Brain microvascular endothelial cell (primary cell): Measurements from ENCODE around the gene DGCR8.

Experiments
- DNase-seq: peaks from one replicate; pipeline ENCODE4 v3.0.0-alpha.2; 2020
- H3K27ac ChIP-seq: fragments of 250-450 bp; sonication (Bioruptor Pico); 2 replicates; pipeline ENCODE4 v1.5.1; 2020; ENCODE audit warnings: mild to moderate bottlenecking, moderate library complexity
- H3K27me3 ChIP-seq: fragments of 250-450 bp; sonication (Bioruptor Pico); replicated peaks from 2 replicates; pipeline ENCODE4 v1.5.1; 2020; ENCODE audit warnings: mild to moderate bottlenecking
- H3K36me3 ChIP-seq: fragments of 250-450 bp; sonication (Bioruptor Pico); replicated peaks from 2 replicates; pipeline ENCODE4 v1.5.1; 2020; ENCODE audit warnings: mild to moderate bottlenecking
- H3K4me3 ChIP-seq: 2 replicates; pipeline ENCODE4 v1.5.1; 2011; ENCODE audit warnings: low read depth, mild to moderate bottlenecking, control low read depth, low read length, moderate library complexity
- CTCF ChIP-seq: IDR thresholded peaks from 2 replicates; pipeline ENCODE4 v1.5.1; 2011; ENCODE audit warnings: low read depth, mild to moderate bottlenecking, moderate library complexity, low read length, control low read depth, inconsistent platforms; ENCODE audit errors: missing control alignments
- in situ Hi-C: cut with HindIII; loops from 2 replicates; pipeline ENCODE4 v1.10.0; 2017; ENCODE audit warnings: low sequenced_read_pairs, low pct_ligation_motif_present

The DGCR8 gene

GRCh38 chr22:20062766-20063083, 17.3 kb upstream of the DGCR8 start:
- peaks cover 23% of the 10 kb centered on the region for H3K36me3 ChIP-seq
- no peak for TF ChIP-seq CTCF
- in situ Hi-C loops: no loop called here
- peak; percentile 29 for DNase-seq
- no peak overlapping the region for H3K27ac ChIP-seq
- H3K4me3 ChIP-seq: no peak overlapping the region
- no peaks in the 10 kb centered on the region for H3K27me3 ChIP-seq

- Histone ChIP-seq H3K27me3 (no peaks in the 10 kb centered on the region), H3K36me3 (peaks cover 23% of the 10 kb centered on the region), H3K27ac (no peak overlapping the region), H3K4me3 (no peak overlapping the region)
- in situ Hi-C loops: no loop called here
- no peak for DNase-seq
- TF ChIP-seq CTCF: no peak
Observed at GRCh38 chr22:20063271-20064139, 16.5 kb upstream of the DGCR8 start.

GRCh38 chr22:20064140-20064480, 15.9 kb upstream of the DGCR8 start:
- no peak overlapping the region for H3K27ac ChIP-seq
- no peak for TF ChIP-seq CTCF
- H3K27me3 ChIP-seq: no peaks in the 10 kb centered on the region
- DNase-seq: no peak
- peaks cover 23% of the 10 kb centered on the region for H3K36me3 ChIP-seq
- in situ Hi-C loops: no loop called here
- no peak overlapping the region for H3K4me3 ChIP-seq

- in situ Hi-C loops: no loop called here
- no peaks in the 10 kb centered on the region for H3K27me3 ChIP-seq
- H3K4me3 ChIP-seq: no peak overlapping the region
- H3K27ac ChIP-seq: no peak overlapping the region
- TF ChIP-seq CTCF: no peak
- DNase-seq: no peak
- H3K36me3 ChIP-seq: peaks cover 23% of the 10 kb centered on the region
Observed at GRCh38 chr22:20064545-20065262, 15.3 kb upstream of the DGCR8 start.

- Histone ChIP-seq H3K27ac (no peak overlapping the region), H3K36me3 (peaks cover 20% of the 10 kb centered on the region), H3K27me3 (no peaks in the 10 kb centered on the region), H3K4me3 (no peak overlapping the region)
- TF ChIP-seq CTCF: no peak
- in situ Hi-C loops: no loop called here
- DNase-seq: no peak
Observed at GRCh38 chr22:20065896-20066616, 14.0 kb upstream of the DGCR8 start.
